Hepatocyte (in vitro differentiated cells): ENCODE data around the gene ARHGAP42.

Source experiments
- CTCF ChIP-seq: fragments of 200-600 bp; sonication (generic); IDR thresholded peaks from 2 replicates; pipeline ENCODE4 v1.5.1; 2016; ENCODE audit warnings: antibody characterized with exemption, mild to moderate bottlenecking; ENCODE audit not compliant: poor library complexity
- EZH2 ChIP-seq: fragments of 200-600 bp; sonication (generic); IDR thresholded peaks from 2 replicates; pipeline ENCODE4 v1.6.1; 2016; ENCODE audit warnings: antibody characterized with exemption, mild to moderate bottlenecking, borderline replicate concordance

- TF ChIP-seq CTCF (no peak), EZH2 (no peak)
Measured at GRCh38 chr11:100835854-100836253, 148.8 kb downstream of the ARHGAP42 start.
